T-helper 1 cell treated with Interleukin-12 subunit alpha and Interleukin-12 subunit beta and Interleukin-4 antibody, amounts not matched to agents 30 μg/mL and 1 μg/mL, for 36 hours (primary cell): ENCODE measurements around the gene GUCA2A.
"Not testable (repeated sequence)": the region's sequence is repeated elsewhere in the genome, so short reads cannot be mapped to it uniquely, and the experiment has no call there.

Experiments
- H3K27ac Mint-ChIP-seq: one replicate; pipeline ENCODE4 v1.8.0; 2021; ENCODE audit warnings: mild to moderate bottlenecking, mixed read lengths
- H3K27me3 Mint-ChIP-seq: one replicate; pipeline ENCODE4 v1.8.0; 2021; ENCODE audit warnings: low read depth, mixed read lengths
- H3K36me3 Mint-ChIP-seq: one replicate; pipeline ENCODE4 v1.8.0; 2021; ENCODE audit warnings: low read depth, mixed read lengths
- H3K4me1 Mint-ChIP-seq: one replicate; pipeline ENCODE4 v1.8.0; 2021; ENCODE audit warnings: low read depth, mixed read lengths
- H3K4me3 Mint-ChIP-seq: one replicate; pipeline ENCODE4 v1.8.0; 2021; ENCODE audit warnings: mild to moderate bottlenecking, moderate library complexity, mixed read lengths
- H3K9me3 Mint-ChIP-seq: one replicate; pipeline ENCODE4 v1.8.0; 2021; ENCODE audit warnings: mixed read lengths

Gene GUCA2A, protein sequence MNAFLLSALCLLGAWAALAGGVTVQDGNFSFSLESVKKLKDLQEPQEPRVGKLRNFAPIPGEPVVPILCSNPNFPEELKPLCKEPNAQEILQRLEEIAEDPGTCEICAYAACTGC

GRCh38 chr1:42164551-42165420, at the start of gene GUCA2A:
Gene GUCA2A, minus strand, starts transcription at chr1:42164745. Its CDS starts 33 bp downstream, at chr1:42164712.
- peaks cover 1% of the 10 kb centered on the region for H3K4me1 Mint-ChIP-seq
- peaks cover 5% of the 10 kb centered on the region for H3K27me3 Mint-ChIP-seq
- H3K9me3 Mint-ChIP-seq, result peaks cover 23% of the 10 kb centered on the region
- no peak within 1 kb of the TSS for H3K27ac Mint-ChIP-seq
- H3K36me3 Mint-ChIP-seq, result no peaks in the 10 kb centered on the region
- no peak within 1 kb of the TSS for H3K4me3 Mint-ChIP-seq

GRCh38 chr1:42211224-42211623, 46.7 kb upstream of the GUCA2A start:
- H3K36me3 Mint-ChIP-seq, result peaks cover 45% of the 10 kb centered on the region
- no peaks in the 10 kb centered on the region for H3K27me3 Mint-ChIP-seq
- H3K27ac Mint-ChIP-seq, result no peak overlapping the region
- H3K9me3 Mint-ChIP-seq, result peaks cover 31% of the 10 kb centered on the region
- no peak overlapping the region for H3K4me3 Mint-ChIP-seq
- peaks cover 4% of the 10 kb centered on the region for H3K4me1 Mint-ChIP-seq

- Mint-ChIP-seq H3K4me1 (peaks cover 4% of the 10 kb centered on the region), H3K4me3 (no peak overlapping the region), H3K9me3 (peaks cover 31% of the 10 kb centered on the region), H3K27me3 (no peaks in the 10 kb centered on the region), H3K27ac (no peak overlapping the region), H3K36me3 (peaks cover 48% of the 10 kb centered on the region)
Measured at GRCh38 chr1:42210421-42211133, 46.0 kb upstream of the GUCA2A start.

- no peak overlapping the region for H3K27ac Mint-ChIP-seq
- H3K9me3 Mint-ChIP-seq, result peaks cover 30% of the 10 kb centered on the region
- no peak overlapping the region for H3K4me3 Mint-ChIP-seq
- peaks cover 50% of the 10 kb centered on the region for H3K36me3 Mint-ChIP-seq
- H3K4me1 Mint-ChIP-seq, result peaks cover 4% of the 10 kb centered on the region
- no peaks in the 10 kb centered on the region for H3K27me3 Mint-ChIP-seq
Measured at GRCh38 chr1:42209526-42210251, 45.1 kb upstream of the GUCA2A start.

DNA sequence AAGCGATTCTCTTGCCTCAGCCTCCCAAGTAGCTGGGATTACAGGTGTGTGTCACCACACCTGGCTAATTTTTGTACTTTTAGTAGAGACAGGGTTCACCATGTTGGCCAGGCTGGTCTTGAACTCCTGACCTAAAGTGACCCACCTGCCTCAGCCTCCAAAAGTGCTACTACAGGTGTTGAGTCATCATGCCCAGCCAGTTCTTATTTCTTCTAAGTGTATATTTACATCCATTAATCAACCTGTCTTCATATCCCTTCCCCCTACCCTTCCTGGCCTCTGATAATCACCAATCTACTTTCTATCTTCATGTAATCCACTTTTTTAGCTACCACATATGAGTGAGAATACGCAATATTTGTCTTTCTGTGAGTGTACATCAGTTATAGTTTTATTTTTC, 42.4 kb upstream of the GUCA2A start:
- H3K36me3 Mint-ChIP-seq, result peaks cover 55% of the 10 kb centered on the region
- H3K4me1 Mint-ChIP-seq, H3K27ac Mint-ChIP-seq, H3K27me3 Mint-ChIP-seq, H3K4me3 Mint-ChIP-seq: not testable (repeated sequence)
- H3K9me3 Mint-ChIP-seq, result peaks cover 29% of the 10 kb centered on the region

DNA sequence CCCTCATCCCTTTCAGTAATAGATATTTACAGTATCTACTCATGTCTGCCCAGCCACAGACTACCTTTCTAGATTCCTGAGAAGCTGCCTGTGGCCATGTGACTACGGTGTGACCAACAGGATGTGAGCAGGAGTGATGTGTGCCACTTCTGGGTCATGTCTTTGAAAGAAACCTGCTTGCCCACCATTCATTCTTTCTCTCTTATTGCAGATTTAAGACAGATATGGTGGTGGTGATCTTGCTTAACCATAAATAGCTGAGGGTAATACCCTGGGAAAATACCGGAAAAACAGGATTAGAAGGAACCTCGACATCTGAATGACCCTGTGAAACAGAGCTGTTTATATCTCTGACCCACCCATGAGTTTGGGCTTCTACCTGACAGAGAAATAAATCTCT, 41.6 kb upstream of the GUCA2A start:
- Mint-ChIP-seq H3K27ac (no peak overlapping the region), H3K27me3 (no peaks in the 10 kb centered on the region), H3K36me3 (peaks cover 54% of the 10 kb centered on the region), H3K4me3 (no peak overlapping the region), H3K9me3 (peaks cover 31% of the 10 kb centered on the region), H3K4me1 (peaks cover 4% of the 10 kb centered on the region)

DNA sequence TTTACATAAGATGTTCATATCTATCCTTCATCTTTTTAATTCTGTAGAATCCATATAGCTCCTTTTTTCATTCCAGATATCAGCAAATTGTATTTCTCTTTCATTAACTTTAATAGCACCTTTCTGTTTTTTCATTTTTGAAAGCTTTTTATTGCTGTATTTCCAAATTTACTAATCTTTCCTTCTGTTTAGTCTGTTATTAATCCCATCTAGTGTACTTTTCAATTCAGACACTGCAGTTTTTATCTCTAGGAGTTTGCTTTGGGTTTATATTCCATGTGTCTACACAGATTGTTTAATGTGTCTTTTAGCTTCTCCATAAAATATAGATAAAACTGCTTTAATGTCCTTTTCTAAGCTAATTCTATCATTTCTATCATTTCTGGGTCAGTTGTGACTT, 37.4 kb upstream of the GUCA2A start:
- H3K27me3 Mint-ChIP-seq, result no peaks in the 10 kb centered on the region
- no peak overlapping the region for H3K27ac Mint-ChIP-seq
- H3K4me1 Mint-ChIP-seq, result no peaks in the 10 kb centered on the region
- H3K36me3 Mint-ChIP-seq, result peaks cover 60% of the 10 kb centered on the region
- H3K9me3 Mint-ChIP-seq, result peaks cover 23% of the 10 kb centered on the region
- H3K4me3 Mint-ChIP-seq, result no peak overlapping the region

DNA sequence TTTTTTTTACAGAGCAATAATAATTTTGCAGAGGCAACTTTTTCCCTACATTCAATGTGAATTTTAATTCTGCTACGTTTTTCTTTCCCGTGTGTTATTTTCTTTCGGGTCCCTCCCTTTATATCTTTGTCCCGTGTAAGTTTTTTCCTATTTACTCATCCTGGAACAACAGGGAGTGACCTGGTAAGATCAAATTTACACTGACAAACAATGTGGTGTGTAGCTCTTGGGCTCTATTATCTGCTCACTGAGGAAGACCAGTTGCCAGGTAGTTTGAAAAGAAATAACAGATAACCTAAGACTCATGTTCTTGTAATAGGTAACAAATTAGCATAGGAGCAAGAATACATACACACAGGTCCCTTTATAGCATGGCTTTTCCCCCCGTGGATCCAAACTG, 33.7 kb upstream of the GUCA2A start:
- H3K27me3 Mint-ChIP-seq, result no peaks in the 10 kb centered on the region
- H3K4me3 Mint-ChIP-seq, result no peak overlapping the region
- H3K36me3 Mint-ChIP-seq, result peaks cover 41% of the 10 kb centered on the region
- H3K4me1 Mint-ChIP-seq, result no peaks in the 10 kb centered on the region
- H3K27ac Mint-ChIP-seq, result no peak overlapping the region
- H3K9me3 Mint-ChIP-seq, result peaks cover 14% of the 10 kb centered on the region

DNA sequence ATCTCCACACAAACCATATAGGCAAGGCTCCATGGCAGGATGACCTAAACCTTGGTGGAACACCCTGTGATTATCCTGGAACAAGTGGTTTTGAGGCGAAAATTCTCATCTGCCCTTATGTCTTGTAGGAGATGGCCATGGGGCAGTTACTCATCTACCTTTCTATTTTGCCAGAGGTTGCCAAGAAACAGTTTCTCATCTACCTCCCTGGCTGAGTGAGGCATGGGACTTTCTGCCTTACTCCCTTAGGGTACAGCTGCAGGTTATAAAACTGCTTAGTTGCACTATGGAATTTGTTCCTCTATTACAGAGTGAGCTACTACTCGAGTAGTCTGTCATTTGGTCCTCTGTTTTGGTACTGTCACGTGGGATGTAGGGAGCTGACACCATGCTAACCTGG, 31.3 kb upstream of the GUCA2A start:
- no peaks in the 10 kb centered on the region for H3K27me3 Mint-ChIP-seq
- peaks cover 30% of the 10 kb centered on the region for H3K36me3 Mint-ChIP-seq
- H3K4me3 Mint-ChIP-seq, result no peak overlapping the region
- H3K27ac Mint-ChIP-seq, result no peak overlapping the region
- no peaks in the 10 kb centered on the region for H3K9me3 Mint-ChIP-seq
- peaks cover 3% of the 10 kb centered on the region for H3K4me1 Mint-ChIP-seq

DNA sequence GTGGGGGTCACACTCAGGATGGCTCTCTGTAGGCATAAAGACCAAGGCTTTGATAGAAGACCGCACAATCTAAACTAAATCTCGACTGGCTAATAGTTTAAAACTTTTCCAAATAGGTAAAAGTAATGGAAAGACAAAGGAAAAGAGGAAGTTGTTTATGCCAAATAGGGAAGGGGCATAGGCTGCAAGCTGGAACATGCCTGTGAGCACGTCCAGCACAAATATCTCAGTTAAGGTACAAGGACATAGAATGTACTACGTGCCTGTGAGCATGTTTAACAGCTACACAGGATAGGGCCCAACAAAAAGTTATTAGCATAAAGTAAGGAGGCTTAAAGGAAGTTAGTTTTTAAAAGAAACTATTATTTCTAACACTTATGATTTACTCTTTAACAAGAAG, 27.6 kb upstream of the GUCA2A start:
- Mint-ChIP-seq H3K9me3 (no peaks in the 10 kb centered on the region), H3K4me3 (no peak overlapping the region), H3K27me3 (no peaks in the 10 kb centered on the region), H3K27ac (no peak overlapping the region), H3K4me1 (peaks cover 3% of the 10 kb centered on the region), H3K36me3 (peaks cover 29% of the 10 kb centered on the region)

DNA sequence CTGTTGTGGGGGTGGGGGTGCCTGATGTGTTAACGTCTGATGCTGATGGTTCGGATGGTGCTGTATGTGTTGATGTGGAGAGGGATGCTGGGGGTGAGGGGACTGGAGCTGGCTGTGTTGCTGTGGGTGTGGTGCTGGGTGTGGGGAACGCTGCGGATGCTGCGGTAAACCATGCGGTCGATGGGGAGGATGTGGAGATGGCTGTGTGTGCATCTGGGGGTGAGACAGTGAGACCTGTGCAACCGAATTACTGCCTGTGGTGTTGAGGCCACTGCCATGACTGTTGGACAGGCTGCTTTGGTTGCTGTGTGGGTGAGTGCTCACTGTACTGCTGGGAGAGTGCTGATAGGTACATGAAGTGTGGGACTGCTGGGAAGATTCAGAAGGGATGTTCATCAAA, 26.8 kb upstream of the GUCA2A start:
- Mint-ChIP-seq H3K4me3 (no peak overlapping the region), H3K27ac (no peak overlapping the region), H3K36me3 (peaks cover 25% of the 10 kb centered on the region), H3K4me1 (peaks cover 3% of the 10 kb centered on the region), H3K27me3 (no peaks in the 10 kb centered on the region), H3K9me3 (no peaks in the 10 kb centered on the region)

DNA sequence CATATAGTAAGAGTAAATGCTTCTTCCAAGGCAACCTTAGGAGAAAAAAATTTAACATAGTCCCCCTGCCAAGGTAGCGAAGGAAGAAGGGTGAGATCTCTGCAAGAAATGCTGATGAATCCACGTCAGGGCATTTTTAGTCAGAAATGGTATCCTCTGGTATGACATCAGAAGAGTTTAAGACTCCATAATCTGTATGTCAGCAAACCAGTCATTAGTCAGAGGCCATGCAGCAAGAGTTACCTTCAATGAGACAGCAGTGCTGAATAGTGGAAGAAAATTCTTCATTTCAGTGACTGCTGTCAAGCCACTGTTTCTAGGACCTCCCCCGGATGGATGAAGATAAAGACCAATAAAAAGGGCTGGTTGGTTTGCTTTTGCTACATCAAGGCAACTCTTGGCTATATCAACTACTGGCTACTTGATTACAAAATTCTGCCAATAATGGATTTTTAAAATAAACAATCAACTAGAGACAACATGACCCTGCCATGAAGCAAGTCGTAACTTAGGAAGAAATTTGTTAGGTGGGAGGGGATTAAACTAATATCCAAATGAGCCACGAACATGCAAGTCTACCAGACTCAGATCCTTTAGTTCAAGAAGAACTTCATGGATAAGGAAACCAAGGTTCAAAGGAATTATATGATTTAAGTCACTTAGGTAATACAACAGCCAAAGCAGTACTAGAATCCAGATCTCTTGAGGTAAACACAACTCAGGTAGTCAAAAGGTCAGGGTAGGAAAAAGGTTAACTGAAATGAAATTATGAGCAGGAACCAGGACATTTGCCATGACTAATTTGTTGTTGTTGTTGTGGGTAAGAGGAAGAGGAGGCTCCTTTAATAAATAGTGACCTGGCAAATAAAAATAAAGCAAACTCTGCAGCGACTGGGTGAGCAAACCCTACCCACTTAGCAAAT, 25.6 kb upstream of the GUCA2A start:
- peaks cover 33% of the 10 kb centered on the region for H3K36me3 Mint-ChIP-seq
- peaks cover 3% of the 10 kb centered on the region for H3K4me1 Mint-ChIP-seq
- H3K27me3 Mint-ChIP-seq, result no peaks in the 10 kb centered on the region
- no peak overlapping the region for H3K27ac Mint-ChIP-seq
- H3K4me3 Mint-ChIP-seq, result no peak overlapping the region
- no peaks in the 10 kb centered on the region for H3K9me3 Mint-ChIP-seq

DNA sequence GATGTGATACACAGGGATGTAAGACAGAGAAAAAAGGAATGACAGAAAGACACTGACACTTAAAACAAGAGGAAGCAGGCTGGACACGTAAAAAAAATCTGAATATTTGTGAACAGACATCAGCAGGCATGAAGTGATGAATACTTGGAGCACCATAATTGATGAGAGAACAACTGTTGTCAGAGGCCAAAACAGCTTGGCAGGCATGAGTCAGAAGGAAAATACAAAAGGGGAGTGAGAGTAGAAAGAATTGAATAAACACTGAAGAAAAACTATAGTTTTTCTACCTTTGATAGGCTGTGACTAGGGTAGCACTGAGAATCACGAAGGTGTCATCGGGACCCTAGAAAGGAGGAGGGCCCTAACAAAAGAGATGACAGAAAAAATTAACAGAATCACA, 21.6 kb upstream of the GUCA2A start:
- no peaks in the 10 kb centered on the region for H3K9me3 Mint-ChIP-seq
- H3K27ac Mint-ChIP-seq, result no peak overlapping the region
- H3K4me1 Mint-ChIP-seq, result no peaks in the 10 kb centered on the region
- peaks cover 32% of the 10 kb centered on the region for H3K36me3 Mint-ChIP-seq
- H3K27me3 Mint-ChIP-seq, result no peaks in the 10 kb centered on the region
- no peak overlapping the region for H3K4me3 Mint-ChIP-seq

GRCh38 chr1:42184616-42185015, 20.1 kb upstream of the GUCA2A start:
- Mint-ChIP-seq H3K27ac (no peak overlapping the region), H3K27me3 (no peaks in the 10 kb centered on the region), H3K4me3 (no peak overlapping the region), H3K4me1 (no peaks in the 10 kb centered on the region), H3K36me3 (peaks cover 28% of the 10 kb centered on the region), H3K9me3 (no peaks in the 10 kb centered on the region)
